ENCODE data around the gene OR2M5.

OR2M5 gene, protein sequence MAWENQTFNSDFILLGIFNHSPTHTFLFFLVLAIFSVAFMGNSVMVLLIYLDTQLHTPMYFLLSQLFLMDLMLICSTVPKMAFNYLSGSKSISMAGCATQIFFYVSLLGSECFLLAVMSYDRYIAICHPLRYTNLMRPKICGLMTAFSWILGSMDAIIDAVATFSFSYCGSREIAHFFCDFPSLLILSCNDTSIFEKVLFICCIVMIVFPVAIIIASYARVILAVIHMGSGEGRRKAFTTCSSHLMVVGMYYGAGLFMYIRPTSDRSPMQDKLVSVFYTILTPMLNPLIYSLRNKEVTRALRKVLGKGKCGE

DNA sequence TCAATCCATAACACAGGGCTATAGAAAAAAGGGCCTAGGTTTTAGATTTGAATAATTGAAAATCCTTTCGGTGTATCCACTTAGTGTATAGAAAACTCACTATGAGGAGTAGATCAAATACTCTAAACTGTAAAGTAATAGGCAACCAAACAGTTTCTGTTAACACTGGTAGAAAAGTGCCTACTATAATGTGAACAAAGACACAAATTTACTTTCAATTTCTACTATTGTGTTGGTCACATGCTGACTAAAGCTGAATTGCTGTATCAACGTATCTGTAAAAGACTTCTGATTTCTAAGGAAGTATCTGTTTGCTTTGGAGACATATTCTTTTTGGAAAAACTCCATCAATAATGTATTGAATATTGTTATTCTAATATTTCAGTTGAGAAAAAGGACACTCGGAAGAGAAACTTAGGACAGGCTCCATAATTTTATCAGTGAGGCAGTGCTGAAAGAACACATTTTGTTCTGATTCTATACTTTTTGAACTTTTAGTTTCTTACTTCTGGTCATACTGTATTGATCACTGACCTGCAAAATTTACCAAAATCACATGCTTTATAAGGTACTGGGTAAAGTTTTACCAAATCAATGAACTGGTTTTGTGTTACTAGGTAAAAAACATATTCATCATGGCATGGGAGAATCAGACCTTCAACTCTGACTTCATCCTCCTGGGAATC lies at the start of gene OR2M5:
TSS of gene OR2M5 (plus strand) at position 636 of the 686 bp plus-strand sequence. CDS start at position 636, 0 bp downstream.
- no peak for DNase-seq (ENCODE audit: low read depth in 1 of 2, low spot score in 1 of 2)

DNA sequence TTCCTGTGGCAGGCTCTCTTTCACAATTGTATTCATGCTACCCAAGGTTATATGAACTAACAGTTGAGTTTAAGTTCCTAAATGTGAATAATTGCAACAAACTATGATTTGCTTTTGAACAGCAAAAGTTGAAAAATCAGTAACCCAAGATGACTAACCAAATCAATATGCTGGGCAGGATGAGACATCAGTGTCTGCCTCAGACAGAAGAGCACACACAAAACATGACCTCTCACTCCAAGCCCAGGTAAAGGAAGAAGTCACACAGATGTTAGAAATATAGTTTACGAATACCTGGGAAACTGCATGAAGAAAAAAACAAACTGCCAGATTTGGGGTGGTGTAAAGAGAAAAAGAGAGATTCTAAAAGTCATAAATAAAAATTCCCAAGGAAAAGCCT lies 46.4 kb upstream of the OR2M5 start:
- DNase-seq (ENCODE audit: low read depth in 1 of 2, low spot score in 1 of 2) = no peak

DNA sequence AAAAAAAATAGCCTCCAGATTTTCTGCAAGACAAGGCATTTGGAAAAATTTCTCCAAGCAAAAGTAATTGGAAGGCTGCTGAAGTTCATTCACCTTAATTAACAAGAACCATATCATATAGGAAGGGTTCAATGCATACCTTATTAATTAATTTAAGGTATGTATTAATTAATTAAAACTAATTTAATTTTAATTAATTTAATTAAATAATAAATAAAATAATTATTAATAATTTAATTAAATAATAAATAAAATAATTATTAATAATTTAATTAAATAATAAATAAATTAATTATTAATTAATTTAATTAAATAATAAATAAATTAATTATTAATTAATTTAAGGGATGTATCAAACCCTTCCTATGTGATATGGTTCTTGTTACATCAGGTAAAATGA lies 42.1 kb upstream of the OR2M5 start:
- DNase-seq (ENCODE audit: low read depth in 1 of 2, low spot score in 1 of 2) = no peak

DNA sequence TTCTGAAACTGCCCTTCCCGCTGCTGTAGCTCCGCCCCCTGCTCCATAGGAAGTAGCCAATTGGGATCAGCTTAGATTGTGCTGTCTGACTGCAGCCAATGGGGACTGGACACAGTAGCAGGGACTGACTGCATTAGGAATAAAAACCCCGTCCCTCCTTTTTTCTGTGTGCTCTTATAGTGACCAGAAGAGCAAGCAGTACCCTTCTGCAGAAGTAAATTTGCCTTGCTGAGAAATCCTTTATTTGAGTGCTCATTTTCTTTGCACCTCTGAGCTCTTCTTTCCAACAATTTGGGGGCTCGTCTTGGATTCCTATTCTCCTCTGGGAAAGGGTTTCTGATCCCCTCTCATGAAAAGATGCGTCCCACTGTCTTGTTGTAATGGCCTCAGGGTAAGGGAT lies 33.8 kb upstream of the OR2M5 start:
- DNase-seq (ENCODE audit: low read depth in 1 of 2, low spot score in 1 of 2) = no peak

DNA sequence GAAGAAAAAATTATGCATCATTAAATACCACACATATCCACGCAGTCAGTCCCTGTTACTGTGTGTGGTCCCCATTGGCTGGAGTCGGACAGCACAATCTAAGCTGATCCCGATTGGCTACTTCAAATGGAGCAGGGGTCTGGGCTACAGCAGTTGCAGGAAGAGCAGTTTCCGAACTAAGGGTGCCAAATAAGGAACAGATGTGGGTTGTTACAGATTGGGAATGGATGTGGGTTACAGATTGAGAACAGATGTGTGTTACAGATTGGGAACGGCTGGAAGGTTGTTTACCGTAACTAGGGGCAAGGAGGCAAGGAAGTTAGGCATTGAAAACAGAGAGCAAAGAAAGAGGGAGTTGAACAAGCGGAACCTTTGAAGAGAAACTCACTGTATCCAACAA lies 30.1 kb upstream of the OR2M5 start:
- no peak for DNase-seq (ENCODE audit: low read depth in 1 of 2, low spot score in 1 of 2)

DNA sequence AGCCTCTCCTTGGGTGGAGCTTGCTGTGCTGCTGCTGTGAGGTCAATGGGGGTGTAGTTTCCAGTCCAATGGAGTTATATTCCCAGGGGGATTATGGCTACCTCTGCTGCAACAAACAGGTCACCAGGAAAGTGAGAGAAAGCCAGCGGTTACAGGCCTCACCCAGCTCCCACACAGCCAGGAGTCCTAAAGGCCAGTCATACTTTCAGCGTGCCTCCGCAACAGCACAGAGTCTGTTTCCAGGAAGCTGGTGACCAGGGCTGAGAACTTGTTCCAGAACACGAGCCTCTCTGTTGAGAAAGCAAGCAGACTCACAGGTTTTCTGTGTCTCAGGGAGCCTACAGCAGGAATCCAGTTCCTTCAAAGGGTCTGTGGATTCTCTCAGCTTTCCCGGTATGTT lies 17.3 kb upstream of the OR2M5 start:
- DNase-seq (ENCODE audit: low read depth in 1 of 2, low spot score in 1 of 2) = no peak

DNA sequence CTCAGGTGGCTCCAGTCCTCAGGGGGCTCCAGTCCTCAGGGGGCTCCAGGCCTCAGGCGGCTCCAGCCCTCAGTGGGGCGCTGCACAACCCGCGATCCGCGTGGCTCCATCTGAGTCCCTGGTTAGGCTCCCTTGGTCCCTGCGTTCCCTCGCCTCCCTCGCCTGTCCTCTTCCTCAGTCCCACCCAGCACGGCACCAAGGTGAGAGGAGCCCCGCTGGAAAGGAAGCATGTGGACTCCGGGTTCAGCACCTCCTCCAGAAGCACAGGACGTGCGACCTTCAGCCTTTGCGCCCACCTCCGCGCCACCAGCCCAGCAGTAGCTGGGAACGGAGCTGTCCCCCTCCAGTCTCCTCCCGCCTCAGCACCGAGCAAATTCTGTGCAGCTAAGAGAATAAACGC lies 8.1 kb upstream of the OR2M5 start:
- no peak for DNase-seq (ENCODE audit: low read depth in 1 of 2, low spot score in 1 of 2)

DNA sequence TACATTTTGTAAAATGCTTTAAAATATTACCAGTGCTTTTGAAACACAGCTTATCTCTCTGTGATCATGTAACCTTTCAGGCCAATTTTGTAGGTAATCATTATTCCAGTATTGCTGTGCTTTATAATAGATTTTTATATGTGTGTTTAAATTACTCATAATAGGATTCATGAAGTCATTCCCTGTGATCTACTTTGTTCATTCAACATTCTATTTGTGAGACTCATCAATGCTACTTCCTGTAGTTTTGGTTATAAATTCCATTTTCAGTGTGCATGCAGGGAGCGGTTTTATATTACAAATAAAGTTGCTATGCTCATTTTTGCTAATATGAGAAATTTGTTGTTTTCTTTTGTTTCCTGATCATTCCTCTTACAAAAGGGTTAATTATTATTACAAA lies 4.1 kb upstream of the OR2M5 start:
- no peak for DNase-seq (ENCODE audit: low read depth in 1 of 2, low spot score in 1 of 2)

DNA sequence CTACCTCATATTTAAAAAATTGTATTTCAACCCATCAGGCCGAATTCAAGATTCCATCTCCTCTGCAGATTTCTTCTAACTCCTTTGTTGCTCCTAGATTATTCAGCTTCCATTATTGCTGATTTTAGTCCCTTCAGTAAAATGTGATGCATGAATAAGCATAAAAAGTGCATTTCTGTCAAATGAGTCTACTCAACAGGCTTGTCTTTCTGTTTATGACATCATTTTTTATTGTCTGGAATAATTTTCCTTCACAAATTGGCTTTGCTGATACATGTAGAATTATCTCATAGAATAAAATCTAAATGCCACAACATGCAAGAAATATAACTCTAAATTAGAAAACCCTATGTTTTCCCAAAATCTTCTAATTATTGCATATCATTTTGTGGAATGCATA lies 1.6 kb upstream of the OR2M5 start:
- no peak for DNase-seq (ENCODE audit: low read depth in 1 of 2, low spot score in 1 of 2)

DNA sequence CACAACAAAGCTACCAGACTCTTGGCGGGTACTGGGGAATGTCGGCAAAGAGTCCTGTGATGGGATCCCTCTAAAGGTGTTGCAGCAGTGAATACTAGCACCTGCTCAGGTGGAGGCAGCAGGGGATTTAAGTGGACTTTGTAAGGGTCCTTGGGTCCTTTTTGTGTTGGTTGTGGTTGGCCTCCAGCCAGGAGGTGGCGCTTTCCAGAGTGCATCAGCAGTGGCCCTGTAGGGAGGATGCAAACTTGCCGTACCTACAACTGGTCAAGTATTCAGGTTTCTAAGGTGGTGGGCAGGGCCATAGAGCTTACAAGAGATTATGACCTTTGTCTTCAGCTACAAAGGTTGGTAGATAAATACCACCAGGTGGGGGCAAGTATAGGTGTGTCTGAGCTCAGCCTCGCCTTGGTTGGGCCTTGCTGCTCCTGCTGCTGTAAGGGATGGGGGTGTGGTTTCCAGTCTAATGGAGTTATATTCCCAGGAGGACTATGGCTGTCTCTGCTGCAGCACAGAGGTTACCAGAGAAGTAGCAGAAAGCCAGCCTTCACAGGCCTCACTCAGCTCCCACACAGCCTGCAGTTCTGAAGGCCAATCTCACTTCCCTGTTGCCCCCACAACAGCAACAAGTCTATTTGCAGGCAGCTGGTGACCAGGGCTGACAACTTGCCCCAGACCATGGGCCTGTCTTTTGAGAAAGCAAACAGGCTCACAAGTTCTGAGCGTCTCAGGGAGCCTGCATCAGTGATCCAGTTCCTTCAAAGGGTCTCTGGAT lies 7.3 kb downstream of the OR2M5 start:
- DNase-seq (ENCODE audit: low read depth in 1 of 2, low spot score in 1 of 2) = no peak

DNA sequence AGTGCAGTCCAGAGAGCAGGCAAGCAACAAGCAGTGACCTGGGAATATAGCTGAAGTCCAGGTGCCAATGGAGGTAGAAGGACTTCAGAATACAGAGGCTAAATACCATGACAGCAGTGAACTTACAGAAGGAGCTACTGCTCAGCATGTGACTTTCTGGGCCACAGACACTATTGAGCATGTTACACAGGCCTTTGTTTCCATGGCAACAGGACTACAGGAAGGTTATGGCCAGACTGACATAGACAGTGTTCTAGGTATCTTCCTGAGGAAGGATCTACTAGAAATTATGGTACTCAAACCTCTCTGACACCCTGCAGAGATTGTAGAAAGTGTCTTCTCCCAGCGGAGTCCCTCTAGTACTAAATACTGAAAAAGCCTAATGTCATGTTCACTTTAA lies 11.0 kb downstream of the OR2M5 start:
- DNase-seq (ENCODE audit: low read depth in 1 of 2, low spot score in 1 of 2) = no peak

DNA sequence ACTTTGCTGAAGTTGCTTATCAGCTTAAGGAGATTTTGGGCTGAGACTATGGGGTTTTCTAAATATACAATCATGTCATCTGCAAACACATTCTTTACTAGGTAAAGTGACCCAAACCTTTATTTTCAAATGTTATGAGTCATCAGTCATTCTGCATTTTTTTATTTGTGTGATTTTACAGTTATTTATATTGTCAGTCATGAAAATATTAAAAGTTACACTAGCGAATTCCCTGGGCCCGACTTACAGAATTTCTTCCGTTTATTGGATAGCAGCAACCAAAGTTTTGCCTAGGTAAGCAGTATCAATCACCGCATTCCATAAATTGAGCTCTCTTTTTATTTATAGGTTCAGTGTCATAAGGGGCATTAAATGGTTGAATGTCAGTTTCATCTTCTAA lies 13.8 kb downstream of the OR2M5 start:
- DNase-seq (ENCODE audit: low read depth in 1 of 2, low spot score in 1 of 2) = no peak

DNA sequence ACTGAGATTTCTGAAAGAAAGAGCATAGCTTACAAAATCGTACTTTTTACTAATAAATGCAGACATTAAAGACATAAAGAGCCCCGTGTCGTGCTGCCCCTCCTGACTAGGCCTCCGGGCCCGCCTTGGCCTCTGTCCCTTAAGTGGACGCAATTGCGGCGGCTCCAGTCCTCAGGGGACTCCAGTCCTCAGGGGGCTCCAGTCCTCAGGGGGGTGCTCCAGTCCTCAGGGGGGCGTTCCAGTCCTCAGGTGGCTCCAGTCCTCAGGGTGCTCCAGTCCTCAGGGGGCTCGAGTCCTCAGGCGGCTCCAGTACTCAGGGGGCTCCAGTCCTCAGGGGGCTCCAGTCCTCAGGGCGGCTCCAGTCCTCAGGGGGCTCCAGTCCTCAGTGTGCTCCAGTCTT lies 19.1 kb downstream of the OR2M5 start:
- DNase-seq (ENCODE audit: low read depth in 1 of 2, low spot score in 1 of 2) = no peak

DNA sequence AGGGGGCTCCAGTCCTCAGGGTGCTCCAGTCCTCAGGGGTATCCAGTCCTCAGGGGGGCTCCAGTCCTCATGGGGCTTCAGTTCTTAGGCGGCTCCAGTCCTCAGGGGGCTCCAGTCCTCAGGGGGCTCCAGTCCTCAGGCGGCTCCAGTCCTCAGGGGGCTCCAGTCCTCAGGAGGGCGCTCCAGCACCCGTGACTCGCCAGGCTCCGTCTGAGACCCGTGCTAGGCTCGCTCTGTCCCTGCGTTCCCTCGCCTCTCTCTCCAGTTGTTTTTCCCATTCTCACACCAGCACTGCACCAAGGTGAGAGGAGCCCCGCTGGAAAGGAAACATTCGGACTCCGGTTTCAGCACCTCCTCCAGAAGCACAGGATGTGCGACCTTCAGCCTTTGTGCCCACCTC lies 20.2 kb downstream of the OR2M5 start:
- DNase-seq (ENCODE audit: low read depth in 1 of 2, low spot score in 1 of 2) = no peak

DNA sequence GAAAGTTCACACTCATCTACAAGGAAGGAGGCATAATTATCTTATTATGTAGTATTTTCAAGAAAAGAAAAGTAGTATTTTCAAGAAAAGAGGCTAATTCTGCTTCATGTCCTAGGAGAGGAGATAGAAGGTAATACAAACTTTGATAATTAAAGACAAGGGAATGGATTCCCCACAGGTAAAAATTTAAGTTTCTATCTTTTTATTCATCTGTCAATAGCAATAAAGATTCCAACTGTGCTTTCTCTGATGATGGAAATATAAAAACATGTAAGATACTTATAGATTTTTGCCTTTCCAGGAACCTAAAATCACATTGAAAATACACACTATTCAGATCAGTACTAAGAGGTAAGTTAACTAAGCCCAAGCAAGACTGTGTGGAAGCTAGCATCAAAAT lies 29.6 kb downstream of the OR2M5 start, which contains the start of gene OR2M2:
TSS of gene OR2M2 (plus strand) at position 301 of the 400 bp plus-strand sequence. CDS start 5,165 bp downstream, outside the sequence.
- no peak for DNase-seq (ENCODE audit: low read depth in 1 of 2, low spot score in 1 of 2)

DNA sequence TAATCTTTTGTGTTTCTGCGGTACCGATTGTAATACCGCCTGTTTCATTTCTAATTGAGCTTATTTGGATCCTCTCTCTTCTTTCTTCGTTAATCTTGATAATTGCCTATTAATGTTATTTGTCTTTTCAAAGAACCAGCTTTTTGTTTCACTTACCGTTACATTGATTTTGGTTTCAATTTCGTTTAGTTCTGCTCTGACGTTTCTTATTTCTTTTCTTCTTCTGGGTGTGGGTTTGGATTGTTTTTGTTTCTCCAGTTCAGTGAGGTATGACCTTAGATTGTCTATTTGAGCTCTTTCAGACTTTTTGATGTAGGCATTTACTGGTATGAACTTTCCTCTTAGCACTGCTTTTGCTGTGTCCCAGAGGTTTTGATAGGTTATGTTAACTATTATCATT lies 39.0 kb downstream of the OR2M5 start:
- DNase-seq (ENCODE audit: low read depth in 1 of 2, low spot score in 1 of 2) = no peak

DNA sequence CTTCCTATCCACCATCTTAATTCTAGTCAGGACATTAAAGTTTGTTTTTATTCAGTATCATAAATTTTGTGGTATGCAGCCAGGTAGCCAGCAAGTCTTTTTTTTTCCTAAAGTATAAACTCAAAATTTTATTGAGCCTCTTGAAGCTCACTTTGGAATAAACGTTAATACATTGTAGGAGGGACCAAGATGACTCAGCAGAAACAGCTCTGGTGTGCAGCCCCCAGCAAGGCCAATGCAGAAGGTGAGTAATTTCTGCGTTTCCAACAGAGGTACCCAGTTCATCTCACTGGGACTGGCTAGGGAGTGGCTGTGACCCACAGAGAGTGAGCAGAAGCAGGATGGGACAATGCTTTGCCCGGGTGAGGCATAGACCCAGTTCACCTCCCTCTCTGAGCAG lies 42.4 kb downstream of the OR2M5 start:
- DNase-seq (ENCODE audit: low read depth in 1 of 2, low spot score in 1 of 2) = no peak

DNA sequence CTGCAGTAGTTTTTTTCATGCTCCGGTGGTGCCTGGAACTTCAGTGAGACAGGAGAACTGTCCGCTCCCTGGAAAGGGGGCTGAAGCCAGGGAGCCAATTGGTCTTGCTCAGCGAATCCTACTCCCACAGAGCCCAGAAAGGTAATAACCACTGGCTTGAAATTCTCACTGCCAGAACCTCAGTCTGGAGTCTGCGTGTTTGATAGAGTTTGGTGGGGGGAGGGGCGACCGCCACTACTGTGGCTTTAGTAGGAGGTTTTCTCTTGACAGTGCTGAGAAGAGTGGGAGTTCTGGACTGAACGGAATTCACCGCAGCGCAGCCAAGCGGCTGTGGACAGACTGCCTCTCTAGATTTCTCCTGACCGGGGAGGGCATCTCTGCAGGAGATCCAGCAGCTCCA lies 44.1 kb downstream of the OR2M5 start:
- DNase-seq (ENCODE audit: low read depth in 1 of 2, low spot score in 1 of 2) = no peak

DNA sequence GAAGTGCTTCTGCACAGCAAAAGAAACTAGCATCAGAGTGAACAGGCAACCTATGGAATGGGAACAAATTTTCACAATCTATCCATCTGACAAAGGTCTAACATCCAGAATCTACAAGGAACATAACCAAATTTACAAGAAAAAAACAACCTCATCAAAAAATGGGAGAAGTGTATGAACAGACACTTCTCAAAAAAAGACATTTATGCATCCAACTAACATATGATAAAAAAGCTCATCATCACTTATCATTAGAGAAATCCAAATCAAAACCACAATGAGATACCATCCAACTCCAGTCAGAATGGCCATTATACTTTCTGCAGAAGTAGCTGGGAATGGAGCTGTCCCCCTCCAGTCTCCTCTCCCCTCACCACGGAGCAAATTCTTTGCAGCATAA lies 49.2 kb downstream of the OR2M5 start:
- DNase-seq (ENCODE audit: low read depth in 1 of 2, low spot score in 1 of 2) = no peak
